HepG2 (cell line): ENCODE measurements around the gene UNC79. TPM values are rescaled to one million over a fixed set of nuclear protein-coding genes. Genes with fewer than 3 reads are reported as not detected.

Experiments
- ATAC-seq: fragments of 200-7000 bp; cut with Tn5 transposase; 3 replicates; pipeline ENCODE4 v1.9.1; 2020; ENCODE audit warnings: mild to moderate bottlenecking, moderate library complexity
- BruUV-seq: library from RNA; stranded (reverse); fragments of 400-500 nt; replicated peaks from 2 replicates; lab custom pipeline; 2021; lab: Mats Ljungman, UMichigan
- CTCF ChIA-PET: fragments of 300-600 bp; formaldehyde crosslinking; extraction: SDS; loops from one replicate; lab custom pipeline; 2021; ENCODE audit warnings: low total read pairs, inconsistent platforms, low intra/inter-chr PET ratio; lab: Yijun Ruan, JAX
- POLR2A ChIA-PET: fragments of 350-600 bp; sonication (Branson Sonifier 250); formaldehyde crosslinking; loops from one replicate; lab custom pipeline; 2020; ENCODE audit warnings: antibody characterized with exemption, inconsistent platforms; lab: Yijun Ruan, JAX
- DNase-seq: peaks from one replicate; pipeline ENCODE4 v3.0.0-alpha.2; 2015; ENCODE audit warnings: low spot score
- FAIRE-seq: peaks from 3 replicates; lab custom pipeline; 2011; peaks lifted over from hg19 to GRCh38; lab: Jason Lieb, UNC
- H2AFZ ChIP-seq: one replicate; pipeline ENCODE4 v1.6.1; 2011; ENCODE audit warnings: low read length, inconsistent platforms
- H3K27ac ChIP-seq: fragments of 300-600 bp; 3 replicates; pipeline ENCODE4 v1.8.0; 2011; ENCODE audit warnings: mixed run types, mild to moderate bottlenecking, mixed read lengths, low read length, inconsistent platforms; ENCODE audit not compliant: insufficient read depth; ENCODE audit errors: extremely low read length
- H3K27me3 ChIP-seq, 2 experiments: fragments of 200-600 bp in 1 of 2; 2 replicates in 1 of 2; 3 replicates in 1 of 2; pipeline versions ENCODE4 v1.6.0 to v1.8.0; 2011; ENCODE audit warnings: low read length in 2 of 2, mild to moderate bottlenecking in 2 of 2, moderate library complexity in 2 of 2, inconsistent platforms in 1 of 2; ENCODE audit not compliant: insufficient read depth in 2 of 2, control insufficient read depth in 1 of 2
- H3K36me3 ChIP-seq, 2 experiments: fragments of 200-600 bp in 1 of 2; replicated peaks in 1 of 2; 2 replicates in 1 of 2; 3 replicates in 1 of 2; pipeline versions ENCODE4 v1.5.1 to v1.8.0; 2011; ENCODE audit warnings: low read length in 2 of 2, inconsistent platforms in 1 of 2; ENCODE audit not compliant: insufficient read depth in 2 of 2, control insufficient read depth in 1 of 2
- H3K4me1 ChIP-seq: 2 replicates; pipeline ENCODE4 v1.5.1; 2012; ENCODE audit warnings: low read length, inconsistent platforms; ENCODE audit not compliant: insufficient read depth
- H3K4me2 ChIP-seq: 2 replicates; pipeline ENCODE4 v1.6.0; 2011; ENCODE audit warnings: low read depth, low read length, inconsistent platforms
- H3K4me3 ChIP-seq, 3 experiments: fragments of 200-600 bp in 1 of 3; sonication (generic), shearing (Covaris generic) in 1 of 3; replicated peaks in 1 of 3; 2 replicates each; pipeline ENCODE4 v1.5.1; 2011 to 2016; ENCODE audit warnings: low read length in 3 of 3, inconsistent platforms in 2 of 3, low read depth in 2 of 3, mild to moderate bottlenecking in 2 of 3, control low read depth in 1 of 3, mixed read lengths in 1 of 3; ENCODE audit not compliant: insufficient read depth in 1 of 3
- H3K79me2 ChIP-seq: one replicate; pipeline ENCODE4 v1.6.1; 2011; ENCODE audit warnings: low read length, inconsistent platforms; ENCODE audit not compliant: insufficient read depth
- H3K9ac ChIP-seq: 2 replicates; pipeline ENCODE4 v1.6.0; 2011; ENCODE audit warnings: mild to moderate bottlenecking, low read depth, low read length, inconsistent platforms; ENCODE audit not compliant: insufficient read depth
- H3K9me3 ChIP-seq: 2 replicates; pipeline ENCODE4 v1.5.1; 2012; ENCODE audit warnings: mild to moderate bottlenecking, low read length
- H4K20me1 ChIP-seq: 2 replicates; pipeline ENCODE4 v1.6.0; 2011; ENCODE audit warnings: inconsistent platforms, mild to moderate bottlenecking, low read length, moderate library complexity; ENCODE audit not compliant: insufficient read depth
- DPF2 ChIP-seq: sonication (generic); formaldehyde crosslinking; IDR thresholded peaks from 2 replicates; pipeline ENCODE4 v1.4.0; 2020; ENCODE audit warnings: mild to moderate bottlenecking, low read depth, missing genetic modification reagents, borderline replicate concordance
- ESRRA ChIP-seq: sonication (generic); formaldehyde crosslinking; IDR thresholded peaks from 2 replicates; pipeline ENCODE4 v1.5.1; 2020; ENCODE audit warnings: mild to moderate bottlenecking, low read depth, missing genetic modification reagents
- FOSL2 ChIP-seq: sonication (generic); formaldehyde crosslinking; IDR thresholded peaks from 2 replicates; pipeline ENCODE4 v1.4.0; 2020; ENCODE audit warnings: missing genetic modification reagents
- FOXC1 ChIP-seq: sonication (generic); formaldehyde crosslinking; IDR thresholded peaks from 2 replicates; pipeline ENCODE4 v1.8.0; 2022; ENCODE audit warnings: mild to moderate bottlenecking, missing genetic modification reagents, borderline replicate concordance
- GLI4 ChIP-seq: sonication (generic); formaldehyde crosslinking; IDR thresholded peaks from 2 replicates; pipeline ENCODE4 v1.5.1; 2020; ENCODE audit warnings: missing genetic modification reagents, mild to moderate bottlenecking, moderate library complexity, borderline replicate concordance
- HCFC1 ChIP-seq: fragments of 150-350 bp; IDR thresholded peaks from 2 replicates; pipeline ENCODE4 v1.6.1; 2014; ENCODE audit warnings: low read depth, low read length
- LCORL ChIP-seq, 2 experiments: fragments of 450-650 bp in 1 of 2; sonication (generic) in 1 of 2; formaldehyde crosslinking in 1 of 2; IDR thresholded peaks; 2 replicates each; pipeline versions ENCODE4 v1.5.0 to v1.6.1; 2017 to 2020; ENCODE audit warnings: antibody characterized with exemption in 1 of 2, missing genetic modification reagents in 1 of 2
- MYNN ChIP-seq: sonication (generic); formaldehyde crosslinking; IDR thresholded peaks from 2 replicates; pipeline ENCODE4 v1.4.0; 2020; ENCODE audit warnings: mild to moderate bottlenecking, low read depth, missing genetic modification reagents
- NCOA5 ChIP-seq: sonication (generic); formaldehyde crosslinking; IDR thresholded peaks from 2 replicates; pipeline ENCODE4 v1.4.0; 2020; ENCODE audit warnings: missing genetic modification reagents
- NR2F2 ChIP-seq: IDR thresholded peaks from 2 replicates; pipeline ENCODE4 v1.6.1; 2012; ENCODE audit warnings: low read depth, inconsistent platforms, borderline replicate concordance
- RAD21 ChIP-seq: fragments of 450-650 bp; formaldehyde crosslinking; IDR thresholded peaks from 2 replicates; pipeline ENCODE4 v1.5.0; 2020; ENCODE audit warnings: mild to moderate bottlenecking
- RARG ChIP-seq: sonication (generic); formaldehyde crosslinking; IDR thresholded peaks from 2 replicates; pipeline ENCODE4 v1.4.0; 2020; ENCODE audit warnings: low read depth, mild to moderate bottlenecking, missing genetic modification reagents
- RXRA ChIP-seq: sonication (generic); formaldehyde crosslinking; IDR thresholded peaks from 2 replicates; pipeline ENCODE4 v1.5.1; 2020; ENCODE audit warnings: missing genetic modification reagents
- TBP ChIP-seq: sonication (generic); formaldehyde crosslinking; IDR thresholded peaks from 2 replicates; pipeline ENCODE4 v1.5.0; 2020; ENCODE audit warnings: missing genetic modification reagents
- TP53 ChIP-seq: sonication (generic); formaldehyde crosslinking; conservative IDR thresholded peaks from 2 replicates; pipeline ENCODE4 v1.4.0; 2020; ENCODE audit warnings: missing genetic modification reagents
- ZBTB21 ChIP-seq: sonication (generic); formaldehyde crosslinking; IDR thresholded peaks from 2 replicates; pipeline ENCODE4 v1.4.0; 2020; ENCODE audit warnings: missing genetic modification reagents
- ZNF138 ChIP-seq: sonication (generic); formaldehyde crosslinking; IDR thresholded peaks from 2 replicates; pipeline ENCODE4 v1.5.0; 2020; ENCODE audit warnings: mild to moderate bottlenecking, low read depth, missing genetic modification reagents
- ZNF34 ChIP-seq: sonication (generic); formaldehyde crosslinking; IDR thresholded peaks from 2 replicates; pipeline ENCODE4 v1.4.0; 2020; ENCODE audit warnings: mild to moderate bottlenecking, missing genetic modification reagents, borderline replicate concordance
- ZNF546 ChIP-seq: sonication (generic); formaldehyde crosslinking; conservative IDR thresholded peaks from 2 replicates; pipeline ENCODE4 v1.8.1; 2023; ENCODE audit warnings: mild to moderate bottlenecking, missing genetic modification reagents
- ZNF652 ChIP-seq: IDR thresholded peaks from 2 replicates; pipeline ENCODE4 v1.6.1; 2016; ENCODE audit warnings: low read depth, borderline replicate concordance
- in situ Hi-C: cut with HindIII; loops from 2 replicates; pipeline ENCODE4 v1.10.0; 2017; ENCODE audit warnings: low pct_unique_long_range_greater_than_20kb; ENCODE audit not compliant: extremely low pct_ligation_motif_present
- intact Hi-C: fragments of 100-400 bp; cut with micrococcal nuclease; formaldehyde crosslinking; loops from one replicate; pipeline ENCODE4 v1.10.0; 2022; ENCODE audit not compliant: unreplicated experiment
- polyA plus RNA-seq, 8 experiments: library from polyadenylated mRNA; depleted of rRNA in 3 of 8; stranded (reverse) in 7 of 8; unstranded in 1 of 8; fragments of >200 nt; fragmentation: Illumina TruSeq in 4 of 8; extraction: Trizol in 4 of 8; gene quantifications; 2 replicates each; pipeline versions ENCODE4 v1.2.1 to v1.2.3, GENCODE V29; 2011 to 2016; ENCODE audit warnings: low read depth in 4 of 8, missing spikeins in 1 of 8, mixed read lengths in 1 of 8; ENCODE audit not compliant: insufficient read depth in 1 of 8
- total RNA-seq, 5 experiments: library from RNA; depleted of rRNA; stranded (reverse); fragments of >200 nt; fragmentation: Illumina TruSeq; extraction: Trizol; gene quantifications; 2 replicates each; pipeline ENCODE4 v1.2.3, GENCODE V29; 2016; ENCODE audit warnings: low read depth in 1 of 5
- TF ChIP-seq, protein P1 (sequence below): sonication (generic); formaldehyde crosslinking; IDR thresholded peaks from 2 replicates; pipeline ENCODE4 v1.8.1; 2023; ENCODE audit warnings: missing genetic modification reagents, inconsistent platforms, borderline replicate concordance
- TF ChIP-seq, protein P2 (sequence below): IDR thresholded peaks from 2 replicates; pipeline ENCODE4 v1.6.1; 2016; ENCODE audit warnings: mild to moderate bottlenecking, missing biosample characterization, missing genetic modification reagents
- TF ChIP-seq, protein P3 (sequence below): sonication (generic); formaldehyde crosslinking; IDR thresholded peaks from 2 replicates; pipeline ENCODE4 v1.4.0; 2020; ENCODE audit warnings: missing genetic modification reagents

The UNC79 gene
- total and polyA plus RNA-seq, 2 of the 13 experiments (the other 11 are each of a cell fraction or from before 2014, with no cell fraction given) = under 0.01 TPM; not detected in 1

DNA sequence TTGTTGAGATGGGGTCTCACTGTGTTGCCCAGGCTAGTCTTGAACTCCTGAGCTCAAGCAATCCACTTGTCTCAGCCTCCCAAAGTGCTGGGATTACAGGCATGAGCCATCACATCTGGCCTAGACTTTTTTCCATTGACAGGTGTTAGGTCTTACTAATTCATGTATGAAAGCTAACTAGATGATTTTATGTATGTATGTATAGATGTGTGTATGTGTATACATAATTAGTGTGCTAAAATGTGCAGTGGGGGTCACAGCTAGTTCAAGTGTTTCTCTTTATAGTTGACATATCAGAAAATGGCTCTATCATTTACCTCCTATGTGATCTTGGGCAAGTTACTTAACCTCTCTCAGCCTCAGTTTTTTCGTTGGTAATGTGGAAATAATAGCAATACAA lies 23.5 kb downstream of the UNC79 start (continued):
- TF ChIP-seq DPF2 (CRISPR knock-in tag) (no peak), FOSL2 (CRISPR knock-in tag) (no peak), TBP (CRISPR knock-in tag) (no peak), GLI4 (CRISPR knock-in tag) (no peak), HCFC1 (no peak), MYNN (CRISPR knock-in tag) (no peak), RAD21 (CRISPR knock-in tag) (no peak)
- TF ChIP-seq, all 625 proteins: peak for 0

- Histone ChIP-seq H3K9me3 (no peaks in the 10 kb centered on the region), H3K4me1 (no peaks in the 10 kb centered on the region), H3K36me3 (no peaks in the 10 kb centered on the region), H4K20me1 (no peaks in the 10 kb centered on the region), H3K27me3 (no peaks in the 10 kb centered on the region), H3K4me2 (no peak overlapping the region), H3K79me2 (no peaks in the 10 kb centered on the region), H3K4me3 (no peak overlapping the region), H3K9ac (no peak overlapping the region), H2AFZ (no peak overlapping the region), H3K27ac (no peak overlapping the region)
- intact Hi-C loops (no loop called here), in situ Hi-C loops (no loop called here)
- FAIRE-seq (no peak), DNase-seq (no peak), ATAC-seq (no peak)
- ChIA-PET POLR2A (no interaction called here), CTCF (no interaction called here)
- BruUV-seq = no TSS peak
- TF ChIP-seq NCOA5 (CRISPR knock-in tag) = no peak
- no peak for TF ChIP-seq ZBTB21 (CRISPR knock-in tag)
- TF ChIP-seq ZNF652 (CRISPR knock-in tag) = no peak
- TF ChIP-seq LCORL (IDR thresholded peaks at IDR 0.05) = no peak
- TF ChIP-seq LCORL (CRISPR knock-in tag; IDR thresholded peaks at IDR 0.05) = no peak
- no peak for TF ChIP-seq TP53 (CRISPR knock-in tag)
- TF ChIP-seq, protein P1, sequence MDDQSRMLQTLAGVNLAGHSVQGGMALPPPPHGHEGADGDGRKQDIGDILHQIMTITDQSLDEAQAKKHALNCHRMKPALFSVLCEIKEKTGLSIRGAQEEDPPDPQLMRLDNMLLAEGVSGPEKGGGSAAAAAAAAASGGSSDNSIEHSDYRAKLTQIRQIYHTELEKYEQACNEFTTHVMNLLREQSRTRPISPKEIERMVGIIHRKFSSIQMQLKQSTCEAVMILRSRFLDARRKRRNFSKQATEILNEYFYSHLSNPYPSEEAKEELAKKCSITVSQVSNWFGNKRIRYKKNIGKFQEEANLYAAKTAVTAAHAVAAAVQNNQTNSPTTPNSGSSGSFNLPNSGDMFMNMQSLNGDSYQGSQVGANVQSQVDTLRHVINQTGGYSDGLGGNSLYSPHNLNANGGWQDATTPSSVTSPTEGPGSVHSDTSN (CRISPR knock-in tag) = no peak
- TF ChIP-seq RARG (CRISPR knock-in tag) = no peak
- TF ChIP-seq NR2F2 = no peak
- TF ChIP-seq, protein P2, sequence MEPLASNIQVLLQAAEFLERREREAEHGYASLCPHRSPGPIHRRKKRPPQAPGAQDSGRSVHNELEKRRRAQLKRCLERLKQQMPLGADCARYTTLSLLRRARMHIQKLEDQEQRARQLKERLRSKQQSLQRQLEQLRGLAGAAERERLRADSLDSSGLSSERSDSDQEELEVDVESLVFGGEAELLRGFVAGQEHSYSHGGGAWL (CRISPR knock-in tag) = no peak
- TF ChIP-seq ZNF546 = no peak
- no peak for TF ChIP-seq ZNF34 (CRISPR knock-in tag)
- TF ChIP-seq FOXC1 (CRISPR knock-in tag) = no peak
- TF ChIP-seq ZNF138 (CRISPR knock-in tag) = no peak
- TF ChIP-seq, protein P3, sequence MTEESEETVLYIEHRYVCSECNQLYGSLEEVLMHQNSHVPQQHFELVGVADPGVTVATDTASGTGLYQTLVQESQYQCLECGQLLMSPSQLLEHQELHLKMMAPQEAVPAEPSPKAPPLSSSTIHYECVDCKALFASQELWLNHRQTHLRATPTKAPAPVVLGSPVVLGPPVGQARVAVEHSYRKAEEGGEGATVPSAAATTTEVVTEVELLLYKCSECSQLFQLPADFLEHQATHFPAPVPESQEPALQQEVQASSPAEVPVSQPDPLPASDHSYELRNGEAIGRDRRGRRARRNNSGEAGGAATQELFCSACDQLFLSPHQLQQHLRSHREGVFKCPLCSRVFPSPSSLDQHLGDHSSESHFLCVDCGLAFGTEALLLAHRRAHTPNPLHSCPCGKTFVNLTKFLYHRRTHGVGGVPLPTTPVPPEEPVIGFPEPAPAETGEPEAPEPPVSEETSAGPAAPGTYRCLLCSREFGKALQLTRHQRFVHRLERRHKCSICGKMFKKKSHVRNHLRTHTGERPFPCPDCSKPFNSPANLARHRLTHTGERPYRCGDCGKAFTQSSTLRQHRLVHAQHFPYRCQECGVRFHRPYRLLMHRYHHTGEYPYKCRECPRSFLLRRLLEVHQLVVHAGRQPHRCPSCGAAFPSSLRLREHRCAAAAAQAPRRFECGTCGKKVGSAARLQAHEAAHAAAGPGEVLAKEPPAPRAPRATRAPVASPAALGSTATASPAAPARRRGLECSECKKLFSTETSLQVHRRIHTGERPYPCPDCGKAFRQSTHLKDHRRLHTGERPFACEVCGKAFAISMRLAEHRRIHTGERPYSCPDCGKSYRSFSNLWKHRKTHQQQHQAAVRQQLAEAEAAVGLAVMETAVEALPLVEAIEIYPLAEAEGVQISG (CRISPR knock-in tag) = no peak
- no peak for TF ChIP-seq RXRA (CRISPR knock-in tag)
- no peak for TF ChIP-seq ESRRA
Observed at GRCh38 chr14:93456356-93456755, 25.6 kb downstream of the UNC79 start.
